ENCODE measurements around the gene RGS6.

- TF ChIP-seq CTCF (IDR thresholded peaks at IDR 0.05; ENCODE audit: low read depth, low read length, missing input control) (no peak), RAD21 (IDR thresholded peaks at IDR 0.05) (peak; percentile 36 to 37), REST (IDR thresholded peaks at IDR 0.05) (no peak), FOXA1 (IDR thresholded peaks at IDR 0.05) (no peak), TAF1 (conservative IDR thresholded peaks at IDR 0.05) (no peak), JUND (IDR thresholded peaks at IDR 0.05) (peak in 1 of 2 donors; percentile 56), NR2F2 (IDR thresholded peaks at IDR 0.05) (peak; percentile 86), EGR1 (IDR thresholded peaks at IDR 0.05; ENCODE audit: low read depth in 2 of 2) (peak in 1 of 2 donors; percentile 38), YY1 (IDR thresholded peaks at IDR 0.05) (peak; percentile 63)
- TF ChIP-seq, protein P1, sequence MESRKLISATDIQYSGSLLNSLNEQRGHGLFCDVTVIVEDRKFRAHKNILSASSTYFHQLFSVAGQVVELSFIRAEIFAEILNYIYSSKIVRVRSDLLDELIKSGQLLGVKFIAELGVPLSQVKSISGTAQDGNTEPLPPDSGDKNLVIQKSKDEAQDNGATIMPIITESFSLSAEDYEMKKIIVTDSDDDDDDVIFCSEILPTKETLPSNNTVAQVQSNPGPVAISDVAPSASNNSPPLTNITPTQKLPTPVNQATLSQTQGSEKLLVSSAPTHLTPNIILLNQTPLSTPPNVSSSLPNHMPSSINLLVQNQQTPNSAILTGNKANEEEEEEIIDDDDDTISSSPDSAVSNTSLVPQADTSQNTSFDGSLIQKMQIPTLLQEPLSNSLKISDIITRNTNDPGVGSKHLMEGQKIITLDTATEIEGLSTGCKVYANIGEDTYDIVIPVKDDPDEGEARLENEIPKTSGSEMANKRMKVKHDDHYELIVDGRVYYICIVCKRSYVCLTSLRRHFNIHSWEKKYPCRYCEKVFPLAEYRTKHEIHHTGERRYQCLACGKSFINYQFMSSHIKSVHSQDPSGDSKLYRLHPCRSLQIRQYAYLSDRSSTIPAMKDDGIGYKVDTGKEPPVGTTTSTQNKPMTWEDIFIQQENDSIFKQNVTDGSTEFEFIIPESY (IDR thresholded peaks at IDR 0.05): peak; percentile 34
- TF ChIP-seq, protein P2, sequence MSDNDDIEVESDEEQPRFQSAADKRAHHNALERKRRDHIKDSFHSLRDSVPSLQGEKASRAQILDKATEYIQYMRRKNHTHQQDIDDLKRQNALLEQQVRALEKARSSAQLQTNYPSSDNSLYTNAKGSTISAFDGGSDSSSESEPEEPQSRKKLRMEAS (IDR thresholded peaks at IDR 0.05): peak; percentile 94
- TF ChIP-seq, protein P3, sequence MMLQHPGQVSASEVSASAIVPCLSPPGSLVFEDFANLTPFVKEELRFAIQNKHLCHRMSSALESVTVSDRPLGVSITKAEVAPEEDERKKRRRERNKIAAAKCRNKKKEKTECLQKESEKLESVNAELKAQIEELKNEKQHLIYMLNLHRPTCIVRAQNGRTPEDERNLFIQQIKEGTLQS (IDR thresholded peaks at IDR 0.05): no peak
Measured at GRCh38 chr14:72568296-72568992, 636.2 kb downstream of the RGS6 start.
